ENCODE results near the gene TMC8.

GRCh38 chr17:78184868-78185267, 54.3 kb downstream of the TMC8 start:
- TF ChIP-seq CTCF (IDR thresholded peaks at IDR 0.05) (no peak), POLR2A (IDR thresholded peaks at IDR 0.05) (no peak)
